Kidney (tissue), 14 donors: Measurements from ENCODE around the gene DNMBP. TPM values are rescaled to one million over a fixed set of nuclear protein-coding genes. Genes with fewer than 3 reads are reported as not detected.
A peak's percentile ranks its signal among the peaks of the same experiment; 100 is the strongest.

Source experiments
- DNase-seq, 5 donors: peaks; one replicate each; pipeline ENCODE4 v3.0.0-alpha.2; 2013 to 2020
- FAIRE-seq: peaks from 2 replicates; lab custom pipeline; 2012; peaks lifted over from hg19 to GRCh38; lab: Jason Lieb, UNC
- H3K27ac ChIP-seq, 2 donors: one replicate each; pipeline ENCODE4 v1.7.0; 2013; ENCODE audit warnings: low read depth in 2 of 2, low read length in 2 of 2, inconsistent platforms in 1 of 2
- H3K27me3 ChIP-seq: one replicate; pipeline ENCODE4 v1.7.1; 2013; ENCODE audit warnings: low read length, inconsistent platforms; ENCODE audit not compliant: control insufficient read depth, insufficient read depth
- H3K36me3 ChIP-seq, 3 donors: one replicate each; pipeline versions ENCODE4 v1.7.0 to v1.7.1; 2013; ENCODE audit warnings: low read length in 3 of 3, control low read depth in 1 of 3, inconsistent platforms in 1 of 3; ENCODE audit not compliant: insufficient read depth in 3 of 3, control insufficient read depth in 2 of 3
- H3K4me1 ChIP-seq, 3 donors: one replicate each; pipeline versions ENCODE4 v1.7.0 to v1.7.1; 2013; ENCODE audit warnings: low read length in 3 of 3, inconsistent platforms in 1 of 3, low read depth in 1 of 3; ENCODE audit not compliant: control insufficient read depth in 2 of 3, insufficient read depth in 2 of 3
- H3K4me3 ChIP-seq, 3 donors: one replicate each; pipeline versions ENCODE4 v1.7.0 to v1.8.1; 2013; ENCODE audit warnings: low read length in 3 of 3, control low read depth in 1 of 3, inconsistent platforms in 1 of 3
- H3K9ac ChIP-seq, 3 donors: one replicate each; pipeline versions ENCODE4 v1.7.0 to v1.7.1; 2013; ENCODE audit warnings: low read length in 3 of 3, control low read depth in 1 of 3, inconsistent platforms in 1 of 3
- H3K9me3 ChIP-seq, 3 donors: one replicate each; pipeline versions ENCODE4 v1.7.0 to v1.7.1; 2013; ENCODE audit warnings: low read length in 3 of 3, control low read depth in 1 of 3, inconsistent platforms in 1 of 3; ENCODE audit not compliant: control insufficient read depth in 2 of 3, insufficient read depth in 1 of 3
- CTCF ChIP-seq: IDR thresholded peaks from 3 replicates; pipeline ENCODE4 v1.5.1; 2012; ENCODE audit warnings: mild to moderate bottlenecking, moderate library complexity, borderline replicate concordance; ENCODE audit not compliant: insufficient read depth; ENCODE audit errors: extremely low read depth
- intact Hi-C: fragments of 100-400 bp; cut with DNase I; formaldehyde crosslinking; loops from one replicate; pipeline ENCODE4 v1.11.1; 2022
- polyA plus RNA-seq: library from polyadenylated mRNA; stranded (reverse); fragments of 350-450 nt; fragmentation: Illumina TruSeq; extraction: RNeasy Lipid Tissue Mini Kit (QIAGEN cat#74804); gene quantifications from one replicate; pipeline ENCODE4 v1.2.3, GENCODE V29; 2014; ENCODE audit warnings: low read depth, low replicate concordance; ENCODE audit not compliant: insufficient read depth
- total RNA-seq: library from RNA; stranded (reverse); fragmentation: NEBNext Ultra II Directional; extraction: Animal tissue kit (Norgen Biotek cat#: 25700); gene quantifications from one replicate; pipeline ENCODE4 v1.2.1, GENCODE V29; 2021
- donor health status: control.
- donor health status: control.
- donor health status: control.
- donor health status: control.
- donor health status: control.
- donor health status: DM: yes; HTN: yes; CAD: no.
- donor health status: Normal renal cell carcinoma (clear cell type).

DNMBP gene
- total and polyA plus RNA-seq, 2 donors from 2014 or later, result 11.6 to 23.7 TPM

DNA sequence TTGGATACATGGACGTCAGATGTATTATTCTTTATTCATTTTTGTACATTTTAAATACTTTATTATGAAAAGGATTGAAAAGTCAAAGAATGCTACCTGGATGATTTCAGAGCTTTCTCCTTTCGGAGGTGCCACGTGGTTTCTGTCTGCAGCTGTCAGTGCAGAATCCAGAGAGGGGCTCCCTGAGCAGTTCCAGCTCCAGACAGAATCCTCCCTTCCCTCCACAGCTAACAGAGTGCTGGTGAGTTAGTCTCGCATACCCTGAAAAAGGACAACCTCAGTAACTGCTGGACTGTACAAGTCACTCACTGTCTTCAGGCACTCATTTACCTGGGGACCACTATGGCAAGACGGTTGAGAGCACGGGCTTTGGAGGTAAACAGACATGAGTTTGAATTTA, 10.9 kb downstream of the DNMBP start:
- TF ChIP-seq CTCF, result no peak
- DNase-seq, result no peak
- no peaks in the 10 kb centered on the region for H3K9me3 ChIP-seq
- no peak overlapping the region for H3K27ac ChIP-seq
- intact Hi-C loops, result no loop called here
- no peak for FAIRE-seq
- no peak overlapping the region for H3K9ac ChIP-seq
- peaks cover 0 to 5% (median 2%) of the 10 kb centered on the region in 3 donors for H3K4me1 ChIP-seq
- H3K4me3 ChIP-seq, result peak overlapping the region in 1 of 3 donors; percentile 12
- H3K27me3 ChIP-seq, result no peaks in the 10 kb centered on the region
- no peaks in the 10 kb centered on the region for H3K36me3 ChIP-seq

GRCh38 chr10:99996671-99997648, 12.8 kb downstream of the DNMBP start:
- H3K9ac ChIP-seq, result no peak overlapping the region
- no peaks in the 10 kb centered on the region for H3K27me3 ChIP-seq
- DNase-seq (peak in 2 of 5 donors; percentile 44 to 65), FAIRE-seq (no peak)
- intact Hi-C loops, result no loop called here
- H3K4me1 ChIP-seq, result peaks cover 0 to 5% (median 2%) of the 10 kb centered on the region in 3 donors
- peak overlapping the region in 1 of 2 donors; percentile 4 for H3K27ac ChIP-seq
- H3K9me3 ChIP-seq, result no peaks in the 10 kb centered on the region
- no peak for TF ChIP-seq CTCF
- H3K36me3 ChIP-seq, result no peaks in the 10 kb centered on the region
- H3K4me3 ChIP-seq, result no peak overlapping the region

DNA sequence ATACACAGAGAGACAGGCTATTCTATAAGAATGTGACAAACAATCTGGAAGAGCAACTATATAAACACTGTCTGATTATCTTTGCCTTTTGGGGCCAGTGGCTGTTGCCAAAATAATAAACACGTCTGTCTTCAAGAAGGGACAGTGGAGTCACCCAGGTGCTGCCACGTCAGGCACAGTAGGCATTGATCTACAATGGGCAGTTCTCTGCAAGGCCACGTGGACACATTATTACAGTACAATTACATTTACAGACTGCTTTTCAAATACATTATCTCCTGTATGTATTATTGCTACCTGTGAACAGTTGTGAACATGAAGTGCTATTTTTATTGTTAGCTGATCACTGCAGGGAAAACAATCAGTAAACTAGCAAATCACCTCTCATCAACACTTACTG, 14.0 kb downstream of the DNMBP start:
- no peaks in the 10 kb centered on the region for H3K27me3 ChIP-seq
- intact Hi-C loops, result no loop called here
- peaks cover 0 to 5% (median 2%) of the 10 kb centered on the region in 3 donors for H3K4me1 ChIP-seq
- H3K27ac ChIP-seq, result no peak overlapping the region
- no peak overlapping the region for H3K4me3 ChIP-seq
- H3K9ac ChIP-seq, result no peak overlapping the region
- H3K36me3 ChIP-seq, result no peaks in the 10 kb centered on the region
- TF ChIP-seq CTCF, result no peak
- H3K9me3 ChIP-seq, result no peaks in the 10 kb centered on the region
- no peak for FAIRE-seq
- no peak for DNase-seq
